GM18520 (cell line): ENCODE results near the gene GALNT11.
"Not testable (repeated sequence)": the region's sequence is repeated elsewhere in the genome, so short reads cannot be mapped to it uniquely, and the experiment has no call there.

Source experiments
- ATAC-seq: cut with Tn5 transposase; IDR thresholded peaks from one replicate; pipeline ENCODE4 v1.9.1; 2021; ENCODE audit not compliant: unreplicated experiment

GALNT11 gene

GRCh38 chr7:152074673-152075072 is 49.2 kb downstream of the GALNT11 start:
- ATAC-seq: no peak

GRCh38 chr7:152075379-152075778 is 49.9 kb downstream of the GALNT11 start:
- not testable (repeated sequence) for ATAC-seq

- no peak for ATAC-seq
These were observed 50.9 kb downstream of the GALNT11 start for GRCh38 chr7:152076324-152076821.

- no peak for ATAC-seq
These were observed 51.8 kb downstream of the GALNT11 start for GRCh38 chr7:152076940-152077933.

- ATAC-seq: no peak
These were observed 52.6 kb downstream of the GALNT11 start for GRCh38 chr7:152078025-152078424.

GRCh38 chr7:152078786-152079185 is 53.3 kb downstream of the GALNT11 start:
- ATAC-seq: no peak

- ATAC-seq: no peak
These were observed 55.6 kb downstream of the GALNT11 start for GRCh38 chr7:152081088-152081487.

- not testable (repeated sequence) for ATAC-seq
These were observed 56.7 kb downstream of the GALNT11 start for GRCh38 chr7:152082073-152082721.

GRCh38 chr7:152085131-152085530 is 59.7 kb downstream of the GALNT11 start:
- no peak for ATAC-seq

- no peak for ATAC-seq
These were observed 61.0 kb downstream of the GALNT11 start for GRCh38 chr7:152086513-152086912.

- no peak for ATAC-seq
These were observed 63.7 kb downstream of the GALNT11 start for GRCh38 chr7:152089183-152089582.

- ATAC-seq: no peak
These were observed 65.3 kb downstream of the GALNT11 start for GRCh38 chr7:152090747-152091146.

- ATAC-seq: no peak
These were observed 68.2 kb downstream of the GALNT11 start for GRCh38 chr7:152093717-152094116.

- ATAC-seq: no peak
These were observed 70.3 kb downstream of the GALNT11 start for GRCh38 chr7:152095771-152096170.

- ATAC-seq: no peak
These were observed 71.9 kb downstream of the GALNT11 start for GRCh38 chr7:152097330-152097729.

- no peak for ATAC-seq
These were observed 77.6 kb downstream of the GALNT11 start for GRCh38 chr7:152103066-152103465.

GRCh38 chr7:152103691-152104090 is 78.2 kb downstream of the GALNT11 start:
- no peak for ATAC-seq

GRCh38 chr7:152105205-152105604 is 79.7 kb downstream of the GALNT11 start:
- ATAC-seq: no peak

GRCh38 chr7:152106990-152107389 is 81.5 kb downstream of the GALNT11 start:
- ATAC-seq: no peak

GRCh38 chr7:152107945-152108344 is 82.5 kb downstream of the GALNT11 start:
- ATAC-seq: no peak

- no peak for ATAC-seq
These were observed 82.9 kb downstream of the GALNT11 start for GRCh38 chr7:152108359-152108758.

- no peak for ATAC-seq
These were observed 87.4 kb downstream of the GALNT11 start for GRCh38 chr7:152112829-152113228.
